ENCODE data around the gene TGFBR3L. TPM values are rescaled to one million over a fixed set of nuclear protein-coding genes. Genes with fewer than 3 reads are reported as not detected.

TGFBR3L gene
- total RNA-seq, 1 donor from 2014 or later = 2.8 TPM

DNA sequence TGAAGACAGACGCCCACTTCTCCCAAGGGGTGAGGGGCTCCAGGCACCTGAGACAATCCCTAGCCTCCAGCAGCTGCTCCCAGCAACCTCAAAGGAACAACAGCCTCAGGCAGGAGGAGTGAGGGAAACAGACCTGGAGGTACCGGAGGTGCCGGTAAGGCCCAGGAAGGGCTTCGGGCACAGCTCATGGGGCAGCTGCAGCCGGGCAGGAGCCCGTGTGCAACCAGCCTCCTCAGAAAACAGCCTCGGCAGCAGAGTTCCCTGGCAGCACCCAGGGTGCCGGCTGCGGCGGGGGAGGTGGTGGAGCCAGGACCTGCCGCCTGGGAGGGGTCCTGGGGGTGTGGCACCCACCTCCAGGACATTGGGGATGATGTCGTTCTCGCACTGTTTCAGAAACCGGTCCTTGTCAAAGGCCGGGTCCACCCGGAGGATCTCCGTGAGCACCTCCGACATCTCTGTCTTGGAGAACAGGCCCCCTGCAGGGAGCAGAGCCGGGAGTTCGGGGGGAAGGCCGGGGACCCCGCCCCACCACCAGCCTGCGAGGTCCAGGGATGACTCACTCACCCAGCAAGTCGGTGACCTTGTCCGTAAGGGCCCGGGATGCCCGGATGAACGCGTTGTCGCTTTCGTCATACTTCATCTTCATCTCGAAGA is 17.8 kb downstream of the TGFBR3L start:
- no peak overlapping the region for H3K4me3 Mint-ChIP-seq (ENCODE audit: unreplicated experiment)

DNA sequence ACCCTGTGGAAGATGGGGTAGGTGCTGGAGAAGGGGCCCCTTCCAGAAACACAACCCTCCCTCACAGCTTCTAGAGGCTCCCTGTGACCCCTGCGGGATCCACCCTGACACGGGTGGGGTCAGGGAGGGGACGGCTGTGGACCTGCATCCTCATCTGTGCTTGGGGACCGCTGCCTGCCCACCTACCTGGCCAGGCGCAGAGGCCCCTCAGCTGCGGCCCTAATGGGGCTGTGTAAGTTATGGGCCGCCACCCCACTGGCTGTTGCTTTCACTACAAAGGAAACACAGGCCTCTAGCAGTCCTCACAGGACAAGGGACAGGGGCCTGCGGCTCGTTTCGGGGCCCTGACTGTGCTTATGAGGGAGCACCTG is 18.3 kb downstream of the TGFBR3L start:
- Histone ChIP-seq H3K27me3 (ENCODE audit: insufficient read depth, low read length) (no peaks in the 10 kb centered on the region), H3K4me3 (ENCODE audit: insufficient read depth, low read depth, low read length) (no peak overlapping the region), H3K4me2 (ENCODE audit: low read length) (no peak overlapping the region), H2AFZ (ENCODE audit: low read depth, low read length) (no peak overlapping the region), H3K79me2 (ENCODE audit: insufficient read depth, low read length) (no peaks in the 10 kb centered on the region), H3K4me1 (ENCODE audit: insufficient read depth, low read length) (peaks cover 22% of the 10 kb centered on the region), H3K9me3 (ENCODE audit: insufficient read depth, low read depth, low read length) (no peaks in the 10 kb centered on the region), H3K27ac (ENCODE audit: low read depth, low read length) (no peak overlapping the region), H3K36me3 (ENCODE audit: insufficient read depth, low read length) (peaks cover 15% of the 10 kb centered on the region), H3K9ac (ENCODE audit: low read length) (no peak overlapping the region), H4K20me1 (ENCODE audit: insufficient read depth, low read length) (peaks cover 16% of the 10 kb centered on the region)
- peaks cover 11% of the 10 kb centered on the region for H3K4me1 Mint-ChIP-seq (ENCODE audit: low read depth, unreplicated experiment)
- H3K27me3 Mint-ChIP-seq (ENCODE audit: low read depth, unreplicated experiment) = no peaks in the 10 kb centered on the region
- DNase-seq (ENCODE audit: low read depth) (no peak), FAIRE-seq (no peak)
- no peak overlapping the region for H3K27ac Mint-ChIP-seq (ENCODE audit: unreplicated experiment)
- H3K36me3 Mint-ChIP-seq (ENCODE audit: low read depth, unreplicated experiment) = peaks cover 8% of the 10 kb centered on the region
- no peaks in the 10 kb centered on the region for H3K9me3 Mint-ChIP-seq (ENCODE audit: unreplicated experiment)
- H3K4me3 Mint-ChIP-seq (ENCODE audit: unreplicated experiment) = no peak overlapping the region
- TF ChIP-seq, protein P1, sequence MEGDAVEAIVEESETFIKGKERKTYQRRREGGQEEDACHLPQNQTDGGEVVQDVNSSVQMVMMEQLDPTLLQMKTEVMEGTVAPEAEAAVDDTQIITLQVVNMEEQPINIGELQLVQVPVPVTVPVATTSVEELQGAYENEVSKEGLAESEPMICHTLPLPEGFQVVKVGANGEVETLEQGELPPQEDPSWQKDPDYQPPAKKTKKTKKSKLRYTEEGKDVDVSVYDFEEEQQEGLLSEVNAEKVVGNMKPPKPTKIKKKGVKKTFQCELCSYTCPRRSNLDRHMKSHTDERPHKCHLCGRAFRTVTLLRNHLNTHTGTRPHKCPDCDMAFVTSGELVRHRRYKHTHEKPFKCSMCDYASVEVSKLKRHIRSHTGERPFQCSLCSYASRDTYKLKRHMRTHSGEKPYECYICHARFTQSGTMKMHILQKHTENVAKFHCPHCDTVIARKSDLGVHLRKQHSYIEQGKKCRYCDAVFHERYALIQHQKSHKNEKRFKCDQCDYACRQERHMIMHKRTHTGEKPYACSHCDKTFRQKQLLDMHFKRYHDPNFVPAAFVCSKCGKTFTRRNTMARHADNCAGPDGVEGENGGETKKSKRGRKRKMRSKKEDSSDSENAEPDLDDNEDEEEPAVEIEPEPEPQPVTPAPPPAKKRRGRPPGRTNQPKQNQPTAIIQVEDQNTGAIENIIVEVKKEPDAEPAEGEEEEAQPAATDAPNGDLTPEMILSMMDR (IDR thresholded peaks at IDR 0.05; ENCODE audit: insufficient read depth, low read depth, low read length) = no peak
- no peak for TF ChIP-seq EZH2 (IDR thresholded peaks at IDR 0.05; ENCODE audit: insufficient read depth, low read length)

More for the DNA sequence above, 17.8 kb downstream of the TGFBR3L start:
- no peak overlapping the region for H3K9ac ChIP-seq (ENCODE audit: low read length)
- peaks cover 11% of the 10 kb centered on the region for H3K4me1 Mint-ChIP-seq (ENCODE audit: low read depth, unreplicated experiment)
- H3K4me3 ChIP-seq (ENCODE audit: insufficient read depth, low read depth, low read length) = no peak overlapping the region
- H3K36me3 Mint-ChIP-seq (ENCODE audit: low read depth, unreplicated experiment) = peaks cover 7% of the 10 kb centered on the region
- H2AFZ ChIP-seq (ENCODE audit: low read depth, low read length) = no peak overlapping the region
- H3K4me1 ChIP-seq (ENCODE audit: insufficient read depth, low read length) = peaks cover 26% of the 10 kb centered on the region
- DNase-seq (ENCODE audit: low read depth) (no peak), FAIRE-seq (no peak)
- H3K27ac Mint-ChIP-seq (ENCODE audit: unreplicated experiment) = no peak overlapping the region
- no peaks in the 10 kb centered on the region for H3K27me3 Mint-ChIP-seq (ENCODE audit: low read depth, unreplicated experiment)
- no peak overlapping the region for H3K4me2 ChIP-seq (ENCODE audit: low read length)
- no peaks in the 10 kb centered on the region for H3K79me2 ChIP-seq (ENCODE audit: insufficient read depth, low read length)
- peaks cover 12% of the 10 kb centered on the region for H3K36me3 ChIP-seq (ENCODE audit: insufficient read depth, low read length)
- no peaks in the 10 kb centered on the region for H3K9me3 ChIP-seq (ENCODE audit: insufficient read depth, low read depth, low read length)
- no peaks in the 10 kb centered on the region for H3K27me3 ChIP-seq (ENCODE audit: insufficient read depth, low read length)
- TF ChIP-seq, protein P1 (IDR thresholded peaks at IDR 0.05; ENCODE audit: insufficient read depth, low read depth, low read length) = no peak
- H3K27ac ChIP-seq (ENCODE audit: low read depth, low read length) = no peak overlapping the region
- H3K9me3 Mint-ChIP-seq (ENCODE audit: unreplicated experiment) = no peaks in the 10 kb centered on the region
- peaks cover 16% of the 10 kb centered on the region for H4K20me1 ChIP-seq (ENCODE audit: insufficient read depth, low read length)

DNA sequence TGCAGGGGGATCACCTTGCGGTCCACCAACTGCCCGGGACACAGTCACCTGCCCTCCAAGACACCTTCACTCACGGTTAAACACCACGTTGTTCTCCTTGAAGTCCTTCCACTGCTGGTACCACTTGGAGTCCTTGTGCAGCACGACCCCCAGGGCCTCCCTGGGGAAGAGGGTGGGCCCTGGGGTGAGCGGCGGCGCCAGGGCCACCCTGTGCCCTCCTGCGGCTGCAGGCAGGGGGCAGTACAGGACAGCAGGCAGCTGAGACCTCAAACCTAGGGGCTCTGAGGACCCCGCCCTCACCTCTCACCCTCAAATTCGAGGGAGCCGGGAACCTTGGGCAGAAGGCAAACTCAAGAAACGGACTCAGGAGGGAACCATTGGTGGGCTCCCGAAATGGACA is 18.8 kb downstream of the TGFBR3L start:
- Mint-ChIP-seq H3K36me3 (ENCODE audit: low read depth, unreplicated experiment) (peaks cover 6% of the 10 kb centered on the region), H3K4me1 (ENCODE audit: low read depth, unreplicated experiment) (peaks cover 8% of the 10 kb centered on the region), H3K27ac (ENCODE audit: unreplicated experiment) (no peak overlapping the region), H3K4me3 (ENCODE audit: unreplicated experiment) (no peak overlapping the region), H3K9me3 (ENCODE audit: unreplicated experiment) (no peaks in the 10 kb centered on the region), H3K27me3 (ENCODE audit: low read depth, unreplicated experiment) (no peaks in the 10 kb centered on the region)
- H3K9ac ChIP-seq (ENCODE audit: low read length) = no peak overlapping the region
- H3K9me3 ChIP-seq (ENCODE audit: insufficient read depth, low read depth, low read length) = no peaks in the 10 kb centered on the region
- no peaks in the 10 kb centered on the region for H3K27me3 ChIP-seq (ENCODE audit: insufficient read depth, low read length)
- H2AFZ ChIP-seq (ENCODE audit: low read depth, low read length) = no peak overlapping the region
- H4K20me1 ChIP-seq (ENCODE audit: insufficient read depth, low read length) = peaks cover 16% of the 10 kb centered on the region
- no peak for TF ChIP-seq EZH2 (IDR thresholded peaks at IDR 0.05; ENCODE audit: insufficient read depth, low read length)
- TF ChIP-seq, protein P1 (IDR thresholded peaks at IDR 0.05; ENCODE audit: insufficient read depth, low read depth, low read length) = no peak
- H3K79me2 ChIP-seq (ENCODE audit: insufficient read depth, low read length) = no peaks in the 10 kb centered on the region
- H3K27ac ChIP-seq (ENCODE audit: low read depth, low read length) = no peak overlapping the region
- DNase-seq (ENCODE audit: low read depth) (no peak), FAIRE-seq (no peak)
- H3K4me1 ChIP-seq (ENCODE audit: insufficient read depth, low read length) = peaks cover 17% of the 10 kb centered on the region
- no peak overlapping the region for H3K4me3 ChIP-seq (ENCODE audit: insufficient read depth, low read depth, low read length)
- H3K4me2 ChIP-seq (ENCODE audit: low read length) = no peak overlapping the region
- H3K36me3 ChIP-seq (ENCODE audit: insufficient read depth, low read length) = peaks cover 16% of the 10 kb centered on the region

Data from astrocyte (in vitro differentiated cells and primary cell).